Medulla oblongata (tissue), 1 donor: Measurements from ENCODE around the gene NEK1.
"Not testable (repeated sequence)": the region's sequence is repeated elsewhere in the genome, so short reads cannot be mapped to it uniquely, and the experiment has no call there.

ENCODE experiments used
- DNase-seq: peaks from one replicate; pipeline ENCODE4 v3.0.0-alpha.2; 2015; ENCODE audit errors: extremely low spot score

The NEK1 gene

GRCh38 chr4:169427727-169428126 is 184.7 kb downstream of the NEK1 start:
- DNase-seq = not testable (repeated sequence)

GRCh38 chr4:169420291-169420690 is 192.1 kb downstream of the NEK1 start:
- DNase-seq = no peak

DNA sequence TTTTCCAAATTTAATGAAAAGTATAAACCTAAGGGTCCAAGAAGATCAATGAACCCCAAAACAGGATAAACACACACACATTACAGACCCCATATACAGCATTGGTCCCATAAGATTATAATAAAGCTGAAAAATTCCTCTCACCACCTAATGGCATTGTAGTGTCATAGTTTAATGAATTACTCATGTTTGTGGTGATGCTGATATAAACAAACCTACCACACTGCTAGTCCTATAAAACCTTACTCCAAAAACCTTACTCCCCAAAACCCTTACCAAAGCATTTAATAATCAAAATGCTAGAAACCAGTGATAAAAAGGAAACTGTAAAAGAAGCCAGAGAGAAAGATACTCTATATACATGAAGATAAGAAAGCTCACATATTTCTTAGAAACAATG is 193.5 kb downstream of the NEK1 start:
- no peak for DNase-seq

DNA sequence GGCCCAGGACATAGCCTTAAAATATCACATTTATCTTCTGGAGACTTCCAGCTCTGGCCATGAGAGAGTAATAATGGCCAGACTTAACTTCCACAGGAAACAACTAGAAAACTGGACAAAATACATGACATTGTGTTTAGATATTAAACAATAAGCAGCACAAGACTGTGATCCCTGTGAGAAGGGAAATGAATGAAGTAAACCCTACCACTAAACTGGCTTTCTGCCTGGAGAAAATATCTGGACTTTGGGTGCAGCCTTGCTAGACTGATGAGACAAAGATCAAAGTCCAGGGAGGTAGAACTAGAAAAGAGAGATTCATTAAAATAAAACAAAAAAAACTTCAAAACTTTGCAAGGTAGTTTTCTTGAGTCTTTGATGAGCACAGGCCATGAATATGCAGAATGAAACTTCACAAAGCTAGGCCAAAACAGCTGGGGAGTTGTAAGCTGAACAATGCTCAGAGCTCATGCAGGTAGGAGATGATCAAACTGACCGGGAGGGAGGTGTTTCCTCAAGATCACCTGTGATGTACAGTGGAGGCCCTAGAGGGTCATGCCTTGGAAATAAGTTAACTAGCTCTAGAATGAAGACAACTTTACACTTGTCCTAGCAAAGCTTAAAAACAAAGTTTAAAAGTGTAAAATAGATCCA is 194.6 kb downstream of the NEK1 start:
- DNase-seq = no peak

DNA sequence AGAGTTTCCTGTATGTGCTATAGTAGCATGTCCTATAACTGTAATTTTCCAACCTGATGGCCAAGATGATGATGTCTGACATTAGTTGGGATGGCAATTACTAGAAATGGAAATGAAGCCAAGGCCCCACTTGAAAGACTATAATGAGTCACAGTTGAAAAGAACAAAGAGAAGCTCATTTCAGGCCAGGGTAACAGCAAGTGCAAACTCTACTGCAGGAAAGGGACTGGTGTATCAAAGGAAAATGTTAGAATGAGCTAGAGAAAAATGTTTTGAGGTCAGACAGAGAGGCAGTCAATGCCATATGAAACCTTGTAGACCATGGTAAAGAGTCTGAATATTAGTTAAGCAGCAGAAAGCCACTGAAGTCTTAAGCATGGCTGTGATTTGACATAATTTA is 195.4 kb downstream of the NEK1 start:
- peak; percentile 70 for DNase-seq

- no peak for DNase-seq
These were observed 195.9 kb downstream of the NEK1 start for GRCh38 chr4:169416461-169416860.

DNA sequence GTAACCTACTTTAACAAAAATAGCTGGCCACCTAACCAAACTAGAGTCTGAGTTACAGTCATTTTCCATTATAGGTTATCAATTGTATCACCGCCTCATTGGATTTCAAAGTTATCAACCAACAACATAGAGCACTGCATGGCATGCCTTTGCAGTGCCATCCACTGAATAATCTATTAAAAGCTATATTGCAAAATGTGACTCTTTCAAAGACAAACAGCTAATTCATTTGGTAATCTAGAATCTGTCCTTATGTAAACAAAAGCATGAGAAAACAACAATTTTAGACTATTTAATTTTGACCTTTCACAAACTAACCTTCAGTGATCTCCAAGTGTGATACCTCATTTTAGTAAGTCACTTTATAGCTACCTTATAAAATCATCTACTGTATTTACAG is 197.5 kb downstream of the NEK1 start:
- DNase-seq = no peak

GRCh38 chr4:169412046-169412445 is 200.3 kb downstream of the NEK1 start:
- no peak for DNase-seq

- DNase-seq = peak; percentile 38
These were observed 201.3 kb downstream of the NEK1 start for GRCh38 chr4:169410839-169411770.

DNA sequence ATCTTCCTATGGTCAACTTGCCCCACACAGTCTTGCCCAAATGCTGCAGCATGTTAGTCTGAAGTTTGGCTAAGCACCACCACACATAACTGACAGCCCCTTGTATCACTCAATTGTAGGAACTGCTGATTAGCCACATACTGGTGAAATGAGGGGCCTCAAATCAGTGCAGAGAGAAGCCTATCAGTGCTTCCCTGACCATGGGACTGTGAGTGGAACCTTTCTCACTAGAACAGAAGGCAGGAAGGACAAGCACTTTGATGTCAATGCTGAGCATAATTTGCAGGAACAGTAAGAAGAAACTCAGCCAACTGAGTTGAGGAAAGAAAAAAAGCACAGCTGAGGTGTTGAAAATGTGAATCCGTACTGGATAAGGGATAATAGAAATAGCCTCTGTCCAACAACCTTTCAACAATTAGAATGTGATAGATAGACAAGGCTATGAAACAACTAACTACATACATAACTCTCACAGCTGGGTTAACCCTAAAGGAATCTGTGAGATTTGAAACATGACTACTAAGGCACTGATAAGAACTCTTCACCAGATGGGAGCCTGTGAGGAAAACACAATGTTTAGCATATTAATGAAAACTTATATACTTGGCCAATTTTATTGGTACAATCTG is 205.1 kb downstream of the NEK1 start:
- no peak for DNase-seq

GRCh38 chr4:169404960-169405359 is 207.4 kb downstream of the NEK1 start:
- no peak for DNase-seq

GRCh38 chr4:169400832-169401231 is 211.6 kb downstream of the NEK1 start:
- DNase-seq = no peak

DNA sequence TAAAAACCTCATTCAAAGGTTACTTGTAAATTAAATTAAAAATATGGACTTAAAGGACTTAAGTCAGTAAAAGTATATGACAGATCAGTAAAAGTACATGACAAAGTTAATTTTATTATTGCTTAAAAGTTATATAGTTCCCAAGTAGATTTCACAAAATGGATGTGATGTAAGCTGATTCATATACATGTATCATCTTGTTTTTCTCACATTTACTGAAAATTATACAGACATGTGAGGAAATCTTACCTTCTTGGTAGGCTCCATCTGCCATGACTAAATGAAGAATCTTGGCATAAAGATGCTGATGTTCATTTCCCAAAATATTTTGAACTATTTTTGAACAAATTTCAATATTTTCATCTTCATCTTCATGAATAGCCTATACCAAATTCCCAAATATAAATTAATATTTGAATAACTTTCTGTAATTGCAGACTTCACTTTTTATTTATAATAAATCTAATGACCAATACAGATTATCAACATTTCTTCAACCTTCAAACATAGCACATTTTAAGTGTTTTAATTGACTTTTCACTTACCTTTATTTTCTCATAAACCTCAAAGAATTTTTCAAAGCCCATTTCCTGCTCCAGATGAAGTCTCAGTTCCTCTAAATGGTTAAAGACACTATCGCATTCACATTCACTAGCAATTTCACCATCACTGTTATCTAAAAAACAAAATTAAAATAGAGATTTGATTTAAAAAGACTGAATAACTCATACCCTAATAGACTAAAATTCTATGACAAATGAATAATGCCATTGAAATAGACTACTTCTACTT is 212.2 kb downstream of the NEK1 start:
- DNase-seq = no peak

DNA sequence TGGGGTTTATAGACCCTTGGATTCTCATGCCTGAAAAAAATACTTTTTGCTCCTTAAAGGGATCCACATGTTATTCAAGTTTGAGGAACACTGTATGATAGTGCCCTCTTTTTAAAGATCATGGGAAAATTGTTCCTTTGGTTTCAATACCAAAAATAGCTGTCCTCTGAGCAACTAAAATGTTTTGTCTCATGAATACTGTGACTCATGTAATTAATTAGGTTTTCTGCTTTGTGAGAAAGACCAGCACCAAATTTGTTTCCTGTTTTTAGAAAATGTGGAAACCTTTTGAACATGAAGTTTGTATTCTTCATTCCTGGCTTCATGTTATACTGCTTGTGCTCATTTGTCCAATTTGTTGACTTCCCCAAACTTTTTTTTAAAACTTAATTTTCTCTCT is 214.1 kb downstream of the NEK1 start:
- DNase-seq = no peak

GRCh38 chr4:169397762-169398161 is 214.6 kb downstream of the NEK1 start:
- no peak for DNase-seq

DNA sequence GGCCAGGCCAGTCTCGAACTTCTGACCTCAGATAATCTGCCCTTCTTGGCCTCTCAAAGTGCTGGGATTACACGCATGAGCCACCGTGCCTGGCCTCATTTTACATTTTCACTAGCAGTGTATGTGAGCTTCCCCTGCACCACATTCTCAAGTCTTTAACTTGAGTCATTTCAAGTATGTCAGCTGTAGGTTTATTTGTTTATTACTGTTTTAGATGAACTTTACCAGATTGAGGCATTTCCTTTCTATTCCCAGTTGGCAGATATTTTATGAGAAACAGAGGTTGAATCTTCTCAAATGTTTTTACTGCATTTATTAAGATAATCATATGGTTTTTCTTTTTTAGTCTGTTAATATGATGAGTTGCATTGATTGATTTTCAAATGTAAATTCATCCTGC is 227.0 kb downstream of the NEK1 start:
- no peak for DNase-seq

GRCh38 chr4:169384779-169385178 is 227.6 kb downstream of the NEK1 start:
- no peak for DNase-seq

DNA sequence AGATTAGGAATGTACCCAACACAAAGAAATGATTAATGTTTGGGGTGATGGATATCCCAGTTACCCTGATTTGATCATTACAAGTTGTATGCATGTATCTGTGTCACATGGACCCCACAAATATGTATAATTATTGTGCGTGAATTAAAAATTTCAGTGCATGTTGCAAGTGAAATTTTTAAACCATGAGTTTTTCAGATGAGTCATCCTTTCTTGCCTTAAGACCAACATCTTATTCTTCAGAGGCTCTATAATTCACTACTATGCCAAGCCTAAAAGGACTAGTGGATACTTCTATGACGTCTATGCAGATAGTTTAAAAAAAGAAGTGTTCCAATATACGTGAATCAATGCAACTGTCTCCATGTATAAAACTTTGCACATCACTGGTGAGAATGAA is 228.7 kb downstream of the NEK1 start:
- no peak for DNase-seq

DNA sequence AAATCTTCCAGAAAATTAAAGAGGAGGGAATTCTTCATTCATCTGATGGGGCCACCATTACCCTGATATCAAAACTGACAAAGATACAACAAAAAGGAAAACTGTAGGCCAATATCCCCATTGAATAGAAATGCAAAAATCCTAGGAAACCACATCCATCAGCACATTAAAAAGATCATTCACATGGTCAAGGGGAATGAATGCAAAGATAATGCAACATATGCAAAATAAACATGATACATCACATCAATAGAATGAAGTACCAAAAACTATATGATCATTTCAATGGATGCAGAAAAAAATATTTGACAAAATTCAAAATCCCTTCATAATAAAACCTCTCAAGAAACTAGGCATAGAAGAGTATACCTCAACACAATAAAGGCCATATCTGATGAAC is 232.7 kb downstream of the NEK1 start:
- DNase-seq = no peak

DNA sequence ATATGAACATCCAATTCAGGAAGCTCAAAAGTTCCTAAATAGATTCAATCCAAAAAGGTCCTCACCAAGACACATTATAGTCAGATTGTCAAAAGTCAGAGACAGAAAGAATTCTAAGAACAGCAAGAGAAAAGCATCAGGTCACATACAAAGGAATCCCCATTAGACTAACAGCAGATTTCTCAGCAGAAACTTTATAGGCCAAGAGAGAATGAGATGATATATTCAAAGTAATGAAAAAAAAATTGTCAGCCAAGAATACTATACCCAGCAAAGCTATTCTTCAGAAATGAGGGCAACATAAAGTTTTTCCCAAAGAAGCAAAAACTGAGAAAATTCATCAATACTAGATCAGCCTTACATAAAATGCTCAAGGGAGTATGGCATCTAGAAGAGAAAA is 235.0 kb downstream of the NEK1 start:
- no peak for DNase-seq

GRCh38 chr4:169376421-169376820 is 236.0 kb downstream of the NEK1 start:
- no peak for DNase-seq

GRCh38 chr4:169372791-169373190 is 239.6 kb downstream of the NEK1 start:
- peak; percentile 9 for DNase-seq
